WTC11 (cell line): Measurements from ENCODE around the gene FKBP5. TPM values are rescaled to one million over a fixed set of nuclear protein-coding genes. Genes with fewer than 3 reads are reported as not detected.
"Not testable (repeated sequence)": the region's sequence is repeated elsewhere in the genome, so short reads cannot be mapped to it uniquely, and the experiment has no call there.

Experiments
- ATAC-seq: fragments of 200-7000 bp; cut with Tn5 transposase; 2 replicates; pipeline ENCODE4 v1.10.0; 2021; ENCODE audit warnings: mild to moderate bottlenecking, moderate library complexity
- CTCF ChIA-PET: fragments of 300-600 bp; sonication (Branson Sonifier 250); formaldehyde crosslinking; loops from one replicate; lab custom pipeline; 2021; ENCODE audit warnings: antibody characterized with exemption; lab: Charles Lee
- POLR2A ChIA-PET: fragments of 350-600 bp; sonication (Branson Sonifier 250); formaldehyde crosslinking; loops from one replicate; lab custom pipeline; 2021; ENCODE audit warnings: antibody characterized with exemption; lab: Charles Lee
- DNase-seq: peaks from one replicate; pipeline ENCODE4 v3.0.0; 2021; ENCODE audit warnings: low spot score
- H3K27ac Mint-ChIP-seq: 2 replicates; pipeline ENCODE4 v1.8.0; 2021; ENCODE audit warnings: mixed read lengths
- H3K27me3 Mint-ChIP-seq: 2 replicates; pipeline ENCODE4 v1.8.0; 2021; ENCODE audit warnings: low read depth, mild to moderate bottlenecking, moderate library complexity, mixed read lengths
- H3K36me3 Mint-ChIP-seq: 2 replicates; pipeline ENCODE4 v1.8.0; 2021; ENCODE audit warnings: mixed read lengths
- H3K4me1 Mint-ChIP-seq: 2 replicates; pipeline ENCODE4 v1.8.0; 2022; ENCODE audit warnings: mixed read lengths
- H3K4me3 Mint-ChIP-seq: 2 replicates; pipeline ENCODE4 v1.8.0; 2021; ENCODE audit warnings: mild to moderate bottlenecking, moderate library complexity, mixed read lengths
- H3K9me3 Mint-ChIP-seq: 2 replicates; pipeline ENCODE4 v1.8.0; 2021; ENCODE audit warnings: mixed read lengths
- AFF4 ChIP-seq: sonication (generic); formaldehyde crosslinking; IDR thresholded peaks from 2 replicates; pipeline ENCODE4 v1.8.1; 2023; ENCODE audit warnings: mild to moderate bottlenecking, missing genetic modification reagents, borderline replicate concordance
- ARID4B ChIP-seq: sonication (generic); formaldehyde crosslinking; IDR thresholded peaks from 2 replicates; pipeline ENCODE4 v1.8.0; 2023; ENCODE audit warnings: missing genetic modification reagents, mild to moderate bottlenecking, borderline replicate concordance
- ATF6 ChIP-seq: sonication (generic); formaldehyde crosslinking; IDR thresholded peaks from 2 replicates; pipeline ENCODE4 v1.8.1; 2023; ENCODE audit warnings: mild to moderate bottlenecking, missing genetic modification reagents
- CTCF ChIP-seq: fragments of 200-600 bp; IDR thresholded peaks from 2 replicates; pipeline ENCODE4 v1.8.0; 2022; ENCODE audit warnings: antibody characterized with exemption
- FOXJ3 ChIP-seq: sonication (generic); formaldehyde crosslinking; IDR thresholded peaks from 2 replicates; pipeline ENCODE4 v1.9.0; 2021; ENCODE audit warnings: missing genetic modification reagents, mild to moderate bottlenecking, borderline replicate concordance
- GTF2I ChIP-seq: fragments of 250-450 bp; sonication (Bioruptor Pico); conservative IDR thresholded peaks from 2 replicates; pipeline ENCODE4 v1.4.0; 2021; ENCODE audit warnings: mild to moderate bottlenecking
- OVOL2 ChIP-seq: fragments of 250-450 bp; sonication (Bioruptor Pico); IDR thresholded peaks from 2 replicates; pipeline ENCODE4 v1.9.0; 2021; ENCODE audit warnings: mild to moderate bottlenecking, borderline replicate concordance
- PRRX2 ChIP-seq: fragments of 250-450 bp; sonication (Bioruptor Pico); IDR thresholded peaks from 2 replicates; pipeline ENCODE4 v1.8.0; 2021; ENCODE audit warnings: mild to moderate bottlenecking
- RORB ChIP-seq: fragments of 250-450 bp; sonication (Bioruptor Pico); IDR thresholded peaks from 2 replicates; pipeline ENCODE4 v1.9.0; 2021; ENCODE audit warnings: mild to moderate bottlenecking
- ZNF121 ChIP-seq: sonication (generic); formaldehyde crosslinking; IDR thresholded peaks from 2 replicates; pipeline ENCODE4 v1.8.0; 2023; ENCODE audit warnings: missing genetic modification reagents
- ZNF317 ChIP-seq: sonication (generic); formaldehyde crosslinking; IDR thresholded peaks from 2 replicates; pipeline ENCODE4 v1.8.1; 2023; ENCODE audit warnings: low read depth, mild to moderate bottlenecking, moderate library complexity, missing genetic modification reagents, borderline replicate concordance
- ZNF416 ChIP-seq: fragments of 250-450 bp; sonication (Bioruptor Pico); IDR thresholded peaks from 2 replicates; pipeline ENCODE4 v1.9.0; 2021; ENCODE audit warnings: mild to moderate bottlenecking, inconsistent platforms
- total RNA-seq: library from RNA; stranded (reverse); gene quantifications from 3 replicates; pipeline ENCODE4 v1.2.3, GENCODE V29; 2021

The FKBP5 gene
- total RNA-seq, 1 experiment from 2014 or later, result 27.2 TPM

GRCh38 chr6:35573495-35574110 lies 115.1 kb downstream of the FKBP5 start (continued):
- no peak for TF ChIP-seq AFF4
- TF ChIP-seq PRRX2 (CRISPR knock-in tag), result no peak
- no peak for TF ChIP-seq GTF2I
- no peak for TF ChIP-seq ATF6 (CRISPR knock-in tag)
- TF ChIP-seq ZNF317 (CRISPR knock-in tag), result no peak
- TF ChIP-seq ZNF416 (CRISPR knock-in tag), result no peak
- no peak for TF ChIP-seq OVOL2

- Mint-ChIP-seq H3K4me1 (peaks cover 23% of the 10 kb centered on the region), H3K9me3 (peaks cover 10% of the 10 kb centered on the region), H3K36me3 (peaks cover 18% of the 10 kb centered on the region)
- H3K27me3 Mint-ChIP-seq, DNase-seq, H3K27ac Mint-ChIP-seq, POLR2A ChIA-PET, ATAC-seq, H3K4me3 Mint-ChIP-seq: not testable (repeated sequence)
- TF ChIP-seq ZNF121 (CRISPR knock-in tag), result peak; percentile 83
- CTCF ChIA-PET, result interaction anchor here (1.4 to 3.7 kb wide), 3 partner anchors 10 to 48 kb away, joined by 4 to 31 read pairs (median 5); no protein-coding TSS in a partner anchor
These were observed 117.8 kb downstream of the FKBP5 start for GRCh38 chr6:35570885-35571330.

- CTCF ChIA-PET, result interaction anchor here (0.6 to 3.7 kb wide), 22 partner anchors 16 to 424 kb away, joined by 3 to 31 read pairs (median 4); partner anchors contain the start of gene ARMC12
- H3K36me3 Mint-ChIP-seq, result peaks cover 13% of the 10 kb centered on the region
These were observed 119.7 kb downstream of the FKBP5 start for GRCh38 chr6:35569011-35569461.

More at GRCh38 chr6:35569011-35569461, 119.7 kb downstream of the FKBP5 start:
- peak; percentile 95 for ATAC-seq
- peak; percentile 66 for DNase-seq
- POLR2A ChIA-PET, result no interaction called here
- Mint-ChIP-seq H3K27ac (no peak overlapping the region), H3K4me3 (no peak overlapping the region), H3K27me3 (no peaks in the 10 kb centered on the region), H3K4me1 (peaks cover 15% of the 10 kb centered on the region), H3K9me3 (peaks cover 10% of the 10 kb centered on the region)
- TF ChIP-seq ARID4B (CRISPR knock-in tag) (no peak), CTCF (peak; percentile 45), ZNF121 (CRISPR knock-in tag) (0 out of 2 replicates have a peak, but pooled peaks have one; percentile 35), RORB (CRISPR knock-in tag) (no peak), FOXJ3 (CRISPR knock-in tag) (no peak)
